GM23248 (cell line): Measurements from ENCODE around the gene CLK3.
"Not testable (repeated sequence)": the region's sequence is repeated elsewhere in the genome, so short reads cannot be mapped to it uniquely, and the experiment has no call there.

Source experiments
- EZH2 ChIP-seq: fragments of 200-600 bp; sonication (generic); IDR thresholded peaks from 2 replicates; pipeline ENCODE4 v1.6.1; 2018; ENCODE audit warnings: antibody characterized with exemption, mild to moderate bottlenecking; ENCODE audit not compliant: insufficient read depth, poor library complexity, severe bottlenecking
- EZH2phosphoT487 ChIP-seq: fragments of 200-600 bp; sonication (generic); IDR thresholded peaks from 2 replicates; pipeline ENCODE4 v1.6.1; 2018; ENCODE audit warnings: antibody characterized with exemption, moderate library complexity, mild to moderate bottlenecking, low read depth; ENCODE audit not compliant: insufficient read depth

DNA sequence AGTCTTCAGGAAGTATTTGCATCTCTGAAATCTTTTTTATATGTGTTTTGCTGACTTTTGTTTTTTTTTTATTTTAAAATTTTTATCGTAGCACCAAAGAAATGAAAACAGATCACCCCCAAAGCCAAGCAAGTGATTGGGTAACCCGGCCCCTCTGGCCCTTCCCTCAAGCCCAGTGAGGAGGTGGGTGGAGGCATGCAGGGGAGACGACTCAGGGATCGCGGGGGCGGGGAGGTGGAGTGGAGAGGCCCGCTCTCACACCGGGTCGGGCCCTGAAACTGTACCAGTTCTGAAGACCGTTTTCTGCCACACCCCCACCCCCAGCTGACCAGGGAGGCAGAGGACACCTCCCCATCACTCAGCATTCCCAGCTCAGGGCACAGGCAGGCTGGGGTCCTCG, 18.9 kb upstream of the CLK3 start:
- TF ChIP-seq EZH2phosphoT487, EZH2: not testable (repeated sequence)
